Measurements from ENCODE around the gene MCHR1.

Gene MCHR1

GRCh38 chr22:40679249-40679963 lies at the start of gene MCHR1:
Gene MCHR1 (plus strand): TSS chr22:40679484. CDS start chr22:40679653, 169 bp downstream.
- H3K4me3 ChIP-seq (ENCODE audit: low read depth, low read length) = peak within 1 kb of the TSS; percentile 25; the same call in 1 of the 2 replicates
- no peak for TF ChIP-seq CTCF (IDR thresholded peaks at IDR 0.05; ENCODE audit: low read depth, low read length)

- TF ChIP-seq CTCF (IDR thresholded peaks at IDR 0.05; ENCODE audit: low read depth, low read length) = no peak
- H3K4me3 ChIP-seq (ENCODE audit: low read depth, low read length) = no peak overlapping the region
These were observed 47.4 kb upstream of the MCHR1 start for GRCh38 chr22:40631925-40632324.

GRCh38 chr22:40633036-40633435 lies 46.2 kb upstream of the MCHR1 start:
- no peak for TF ChIP-seq CTCF (IDR thresholded peaks at IDR 0.05; ENCODE audit: low read depth, low read length)
- H3K4me3 ChIP-seq (ENCODE audit: low read depth, low read length) = no peak overlapping the region

- peak overlapping the region; percentile 95 for H3K4me3 ChIP-seq (ENCODE audit: low read depth, low read length)
- no peak for TF ChIP-seq CTCF (IDR thresholded peaks at IDR 0.05; ENCODE audit: low read depth, low read length)
These were observed 45.0 kb upstream of the MCHR1 start for GRCh38 chr22:40634119-40634903.

- H3K4me3 ChIP-seq (ENCODE audit: low read depth, low read length) = peak overlapping the region; percentile 95
- no peak for TF ChIP-seq CTCF (IDR thresholded peaks at IDR 0.05; ENCODE audit: low read depth, low read length)
These were observed 44.0 kb upstream of the MCHR1 start for GRCh38 chr22:40635043-40635939.

GRCh38 chr22:40635940-40636379 lies 43.3 kb upstream of the MCHR1 start:
- peak overlapping the region; percentile 95 for H3K4me3 ChIP-seq (ENCODE audit: low read depth, low read length)
- TF ChIP-seq CTCF (IDR thresholded peaks at IDR 0.05; ENCODE audit: low read depth, low read length) = no peak

All from WI38 (cell line).